ENCODE measurements around the gene CDC27.
"Not testable (repeated sequence)": the region's sequence is repeated elsewhere in the genome, so short reads cannot be mapped to it uniquely, and the experiment has no call there.

Gene CDC27

GRCh38 chr17:47225911-47226688 lies 37.0 kb upstream of the CDC27 start:
- H3K27ac ChIP-seq (ENCODE audit: low read length): no peak overlapping the region
- no peak overlapping the region for H3K9ac ChIP-seq (ENCODE audit: low read depth, low read length)

GRCh38 chr17:47225436-47225858 lies 36.4 kb upstream of the CDC27 start:
- H3K9ac ChIP-seq (ENCODE audit: low read depth, low read length): no peak overlapping the region
- H3K27me3 ChIP-seq (ENCODE audit: insufficient read depth, low read length): peaks cover 7% of the 10 kb centered on the region
- no peaks in the 10 kb centered on the region; the same call in 1 of the 2 replicates for H3K9me3 ChIP-seq (ENCODE audit: insufficient read depth, low read depth, low read length)
- no peak overlapping the region for H3K27ac ChIP-seq (ENCODE audit: low read length)
- peaks cover 11% of the 10 kb centered on the region for H3K4me1 ChIP-seq (ENCODE audit: insufficient read depth, low read length)
- no peaks in the 10 kb centered on the region for H3K36me3 ChIP-seq (ENCODE audit: insufficient read depth, low read depth, low read length)
- H3K4me3 ChIP-seq (ENCODE audit: low read length): no peak overlapping the region

More at GRCh38 chr17:47225911-47226688, 37.0 kb upstream of the CDC27 start:
- peaks cover 10% of the 10 kb centered on the region for H3K27me3 ChIP-seq (ENCODE audit: insufficient read depth, low read length)
- H3K4me1 ChIP-seq (ENCODE audit: insufficient read depth, low read length): peaks cover 5% of the 10 kb centered on the region
- no peaks in the 10 kb centered on the region for H3K36me3 ChIP-seq (ENCODE audit: insufficient read depth, low read depth, low read length)
- H3K4me3 ChIP-seq (ENCODE audit: low read length): no peak overlapping the region
- H3K9me3 ChIP-seq (ENCODE audit: insufficient read depth, low read depth, low read length): no peaks in the 10 kb centered on the region; the same call in 1 of the 2 replicates

GRCh38 chr17:47224966-47225365 lies 35.9 kb upstream of the CDC27 start:
- Histone ChIP-seq H3K4me1 (ENCODE audit: insufficient read depth, low read length) (peaks cover 8% of the 10 kb centered on the region), H3K9ac (ENCODE audit: low read depth, low read length) (no peak overlapping the region), H3K27ac (ENCODE audit: low read length) (no peak overlapping the region), H3K36me3 (ENCODE audit: insufficient read depth, low read depth, low read length) (no peaks in the 10 kb centered on the region), H3K9me3 (ENCODE audit: insufficient read depth, low read depth, low read length) (no peaks in the 10 kb centered on the region; the same call in 1 of the 2 replicates), H3K27me3 (ENCODE audit: insufficient read depth, low read length) (peaks cover 5% of the 10 kb centered on the region), H3K4me3 (ENCODE audit: low read length) (no peak overlapping the region)

GRCh38 chr17:47224077-47224476 lies 35.0 kb upstream of the CDC27 start:
- not testable (repeated sequence) for H3K4me1 ChIP-seq (ENCODE audit: insufficient read depth, low read length)

GRCh38 chr17:47223460-47223859 lies 34.4 kb upstream of the CDC27 start:
- peaks cover 12% of the 10 kb centered on the region; the same call in 1 of the 2 replicates for H3K27me3 ChIP-seq (ENCODE audit: insufficient read depth, low read length)
- H3K9ac ChIP-seq (ENCODE audit: low read depth, low read length): no peak overlapping the region
- no peak overlapping the region for H3K4me3 ChIP-seq (ENCODE audit: low read length)
- H3K27ac ChIP-seq (ENCODE audit: low read length): no peak overlapping the region
- peaks cover 7% of the 10 kb centered on the region for H3K4me1 ChIP-seq (ENCODE audit: insufficient read depth, low read length)
- no peaks in the 10 kb centered on the region; the same call in 1 of the 2 replicates for H3K9me3 ChIP-seq (ENCODE audit: insufficient read depth, low read depth, low read length)
- H3K36me3 ChIP-seq (ENCODE audit: insufficient read depth, low read depth, low read length): no peaks in the 10 kb centered on the region

More at GRCh38 chr17:47224077-47224476, 35.0 kb upstream of the CDC27 start:
- H3K27me3 ChIP-seq (ENCODE audit: insufficient read depth, low read length); H3K9me3 ChIP-seq (ENCODE audit: insufficient read depth, low read depth, low read length); H3K4me3 ChIP-seq (ENCODE audit: low read length); H3K9ac ChIP-seq (ENCODE audit: low read depth, low read length); H3K27ac ChIP-seq (ENCODE audit: low read length); H3K36me3 ChIP-seq (ENCODE audit: insufficient read depth, low read depth, low read length): not testable (repeated sequence)

GRCh38 chr17:47223007-47223406 lies 33.9 kb upstream of the CDC27 start:
- H3K4me1 ChIP-seq (ENCODE audit: insufficient read depth, low read length): peaks cover 7% of the 10 kb centered on the region
- no peak overlapping the region for H3K4me3 ChIP-seq (ENCODE audit: low read length)
- H3K9ac ChIP-seq (ENCODE audit: low read depth, low read length): no peak overlapping the region
- H3K36me3 ChIP-seq (ENCODE audit: insufficient read depth, low read depth, low read length): no peaks in the 10 kb centered on the region
- H3K9me3 ChIP-seq (ENCODE audit: insufficient read depth, low read depth, low read length): no peaks in the 10 kb centered on the region; the same call in 1 of the 2 replicates
- peaks cover 12% of the 10 kb centered on the region; the same call in 1 of the 2 replicates for H3K27me3 ChIP-seq (ENCODE audit: insufficient read depth, low read length)
- H3K27ac ChIP-seq (ENCODE audit: low read length): no peak overlapping the region

- no peak overlapping the region for H3K9ac ChIP-seq (ENCODE audit: low read depth, low read length)
- H3K27ac ChIP-seq (ENCODE audit: low read length): no peak overlapping the region
- H3K27me3 ChIP-seq (ENCODE audit: insufficient read depth, low read length): peaks cover 12% of the 10 kb centered on the region; the same call in 1 of the 2 replicates
- H3K4me3 ChIP-seq (ENCODE audit: low read length): no peak overlapping the region
- H3K36me3 ChIP-seq (ENCODE audit: insufficient read depth, low read depth, low read length): no peaks in the 10 kb centered on the region
- H3K9me3 ChIP-seq (ENCODE audit: insufficient read depth, low read depth, low read length): no peaks in the 10 kb centered on the region; the same call in 1 of the 2 replicates
- peaks cover 7% of the 10 kb centered on the region for H3K4me1 ChIP-seq (ENCODE audit: insufficient read depth, low read length)
Observed at GRCh38 chr17:47222047-47222446, 33.0 kb upstream of the CDC27 start.

- peaks cover 7% of the 10 kb centered on the region for H3K4me1 ChIP-seq (ENCODE audit: insufficient read depth, low read length)
- no peak overlapping the region for H3K9ac ChIP-seq (ENCODE audit: low read depth, low read length)
- peaks cover 12% of the 10 kb centered on the region; the same call in 1 of the 2 replicates for H3K27me3 ChIP-seq (ENCODE audit: insufficient read depth, low read length)
- H3K36me3 ChIP-seq (ENCODE audit: insufficient read depth, low read depth, low read length): no peaks in the 10 kb centered on the region
- H3K27ac ChIP-seq (ENCODE audit: low read length): no peak overlapping the region
- H3K4me3 ChIP-seq (ENCODE audit: low read length): no peak overlapping the region
- no peaks in the 10 kb centered on the region; the same call in 1 of the 2 replicates for H3K9me3 ChIP-seq (ENCODE audit: insufficient read depth, low read depth, low read length)
Observed at GRCh38 chr17:47221154-47221553, 32.1 kb upstream of the CDC27 start.

- Histone ChIP-seq H3K36me3 (ENCODE audit: insufficient read depth, low read depth, low read length) (no peaks in the 10 kb centered on the region), H3K9me3 (ENCODE audit: insufficient read depth, low read depth, low read length) (no peaks in the 10 kb centered on the region; the same call in 1 of the 2 replicates), H3K9ac (ENCODE audit: low read depth, low read length) (no peak overlapping the region), H3K27ac (ENCODE audit: low read length) (no peak overlapping the region), H3K4me1 (ENCODE audit: insufficient read depth, low read length) (peaks cover 7% of the 10 kb centered on the region), H3K27me3 (ENCODE audit: insufficient read depth, low read length) (peaks cover 12% of the 10 kb centered on the region; the same call in 1 of the 2 replicates), H3K4me3 (ENCODE audit: low read length) (no peak overlapping the region)
Observed at GRCh38 chr17:47220531-47220999, 31.5 kb upstream of the CDC27 start.

GRCh38 chr17:47219621-47220475 lies 30.8 kb upstream of the CDC27 start:
- Histone ChIP-seq H3K27ac (ENCODE audit: low read length) (no peak overlapping the region), H3K4me1 (ENCODE audit: insufficient read depth, low read length) (peaks cover 7% of the 10 kb centered on the region), H3K27me3 (ENCODE audit: insufficient read depth, low read length) (peaks cover 12% of the 10 kb centered on the region; the same call in 1 of the 2 replicates), H3K9ac (ENCODE audit: low read depth, low read length) (no peak overlapping the region), H3K9me3 (ENCODE audit: insufficient read depth, low read depth, low read length) (no peaks in the 10 kb centered on the region; the same call in 1 of the 2 replicates), H3K4me3 (ENCODE audit: low read length) (no peak overlapping the region), H3K36me3 (ENCODE audit: insufficient read depth, low read depth, low read length) (no peaks in the 10 kb centered on the region)

GRCh38 chr17:47218896-47219430 lies 29.9 kb upstream of the CDC27 start:
- Histone ChIP-seq H3K9me3 (ENCODE audit: insufficient read depth, low read depth, low read length) (no peaks in the 10 kb centered on the region; the same call in 1 of the 2 replicates), H3K27me3 (ENCODE audit: insufficient read depth, low read length) (peaks cover 12% of the 10 kb centered on the region; the same call in 1 of the 2 replicates), H3K4me3 (ENCODE audit: low read length) (no peak overlapping the region), H3K4me1 (ENCODE audit: insufficient read depth, low read length) (peaks cover 7% of the 10 kb centered on the region), H3K36me3 (ENCODE audit: insufficient read depth, low read depth, low read length) (no peaks in the 10 kb centered on the region), H3K9ac (ENCODE audit: low read depth, low read length) (no peak overlapping the region), H3K27ac (ENCODE audit: low read length) (no peak overlapping the region)

Measured in iPS-20b (cell line).